ENCODE data around the gene MCM10. TPM values are rescaled to one million over a fixed set of nuclear protein-coding genes. Genes with fewer than 3 reads are reported as not detected.

MCM10 gene
- total RNA-seq, 2 donors from 2014 or later: 0.27 TPM; not detected in 1

DNA sequence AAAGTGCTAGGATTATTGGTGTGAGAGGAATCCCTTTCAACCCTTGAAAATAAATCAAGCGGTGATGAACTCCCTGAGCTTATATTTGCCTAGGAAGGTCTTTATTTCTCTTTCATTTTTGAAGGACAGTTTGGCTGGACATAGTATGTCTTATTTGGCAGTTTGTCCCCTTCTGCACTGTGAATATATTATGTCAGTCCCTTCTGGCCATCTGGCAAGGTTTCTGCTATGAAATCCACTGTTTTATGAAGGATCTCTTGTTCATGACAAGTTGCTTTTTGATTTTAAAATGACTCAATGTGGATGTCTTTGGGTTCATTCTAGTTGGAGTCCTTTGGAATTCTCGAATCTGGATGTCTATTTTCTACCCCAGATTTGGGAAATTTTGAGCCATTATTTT, 21.7 kb upstream of the MCM10 start:
- TF ChIP-seq, protein P1, sequence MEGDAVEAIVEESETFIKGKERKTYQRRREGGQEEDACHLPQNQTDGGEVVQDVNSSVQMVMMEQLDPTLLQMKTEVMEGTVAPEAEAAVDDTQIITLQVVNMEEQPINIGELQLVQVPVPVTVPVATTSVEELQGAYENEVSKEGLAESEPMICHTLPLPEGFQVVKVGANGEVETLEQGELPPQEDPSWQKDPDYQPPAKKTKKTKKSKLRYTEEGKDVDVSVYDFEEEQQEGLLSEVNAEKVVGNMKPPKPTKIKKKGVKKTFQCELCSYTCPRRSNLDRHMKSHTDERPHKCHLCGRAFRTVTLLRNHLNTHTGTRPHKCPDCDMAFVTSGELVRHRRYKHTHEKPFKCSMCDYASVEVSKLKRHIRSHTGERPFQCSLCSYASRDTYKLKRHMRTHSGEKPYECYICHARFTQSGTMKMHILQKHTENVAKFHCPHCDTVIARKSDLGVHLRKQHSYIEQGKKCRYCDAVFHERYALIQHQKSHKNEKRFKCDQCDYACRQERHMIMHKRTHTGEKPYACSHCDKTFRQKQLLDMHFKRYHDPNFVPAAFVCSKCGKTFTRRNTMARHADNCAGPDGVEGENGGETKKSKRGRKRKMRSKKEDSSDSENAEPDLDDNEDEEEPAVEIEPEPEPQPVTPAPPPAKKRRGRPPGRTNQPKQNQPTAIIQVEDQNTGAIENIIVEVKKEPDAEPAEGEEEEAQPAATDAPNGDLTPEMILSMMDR (IDR thresholded peaks at IDR 0.05): no peak
- DNase-seq (ENCODE audit: low spot score) (no peak), ATAC-seq (ENCODE audit: insufficient number of reproducible peaks, low FRiP score, low read depth) (no peak)
- Histone ChIP-seq H3K4me1 (ENCODE audit: control insufficient read depth in 1 of 2, low read depth in 2 of 2) (no peaks in the 10 kb centered on the region), H3K27ac (no peak overlapping the region), H3K36me3 (peaks cover 34% of the 10 kb centered on the region), H3K4me3 (no peak overlapping the region), H3K27me3 (replicated peaks; ENCODE audit: insufficient read depth) (no peaks in the 10 kb centered on the region), H3K9me3 (no peaks in the 10 kb centered on the region)

DNA sequence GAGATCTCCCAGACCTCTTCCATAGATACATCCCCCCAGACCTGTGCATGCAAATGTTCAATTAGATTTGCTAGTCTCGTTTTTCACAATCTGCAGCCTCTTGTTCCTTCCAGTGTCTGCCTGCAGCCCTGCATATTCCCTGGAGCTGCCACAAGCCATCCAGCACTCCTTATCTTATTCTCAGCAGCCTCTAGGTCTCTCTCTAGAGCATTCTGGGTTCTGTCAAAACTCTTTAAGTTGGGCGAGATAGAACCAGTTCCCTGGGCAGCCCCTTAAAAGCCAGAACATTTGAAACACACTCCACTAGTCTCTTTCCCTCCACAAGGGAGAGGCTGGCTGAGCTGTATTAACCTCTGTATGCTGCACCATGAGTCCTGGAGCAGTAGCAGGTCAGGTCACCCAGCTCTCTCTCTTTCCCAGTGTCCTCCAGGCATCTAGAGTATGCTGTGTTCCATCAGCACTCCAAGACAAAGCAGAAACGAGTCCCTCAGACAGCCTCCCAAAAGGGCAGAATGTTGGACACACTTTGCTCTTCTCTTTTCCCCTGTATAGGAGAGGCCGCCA, 20.6 kb upstream of the MCM10 start:
- no peaks in the 10 kb centered on the region for H3K4me1 ChIP-seq (ENCODE audit: control insufficient read depth in 1 of 2, low read depth in 2 of 2)
- H3K9me3 ChIP-seq: no peaks in the 10 kb centered on the region
- H3K27me3 ChIP-seq (replicated peaks; ENCODE audit: insufficient read depth): no peaks in the 10 kb centered on the region
- no peak overlapping the region for H3K27ac ChIP-seq
- TF ChIP-seq, protein P1 (IDR thresholded peaks at IDR 0.05): no peak
- ATAC-seq (ENCODE audit: insufficient number of reproducible peaks, low FRiP score, low read depth) (no peak), DNase-seq (ENCODE audit: low spot score) (no peak)
- H3K4me3 ChIP-seq: no peak overlapping the region
- peaks cover 23% of the 10 kb centered on the region for H3K36me3 ChIP-seq

DNA sequence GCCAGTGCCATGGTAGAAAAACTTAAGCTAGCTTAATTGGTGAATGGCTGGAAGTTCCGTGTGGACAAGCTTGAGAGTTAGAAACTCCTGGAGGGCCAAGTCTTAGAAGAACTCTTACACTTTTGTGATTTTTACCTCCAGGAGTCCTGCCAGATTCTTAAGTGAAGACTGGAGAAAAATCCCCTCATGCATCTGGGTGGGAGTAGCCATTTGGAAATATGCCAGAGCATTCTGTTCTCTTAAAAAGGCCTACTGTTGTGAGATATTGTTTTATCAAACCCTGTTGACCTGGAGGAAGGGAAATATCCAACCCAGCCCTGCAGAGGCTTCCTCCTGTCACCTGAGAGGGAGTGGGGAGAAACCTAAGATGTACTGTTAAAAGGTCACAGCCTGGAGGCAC, 17.6 kb upstream of the MCM10 start:
- no peaks in the 10 kb centered on the region for H3K4me1 ChIP-seq (ENCODE audit: control insufficient read depth in 1 of 2, low read depth in 2 of 2)
- ATAC-seq (ENCODE audit: insufficient number of reproducible peaks, low FRiP score, low read depth): no peak
- no peak overlapping the region for H3K27ac ChIP-seq
- TF ChIP-seq, protein P1 (IDR thresholded peaks at IDR 0.05): no peak
- H3K36me3 ChIP-seq: peaks cover 11% of the 10 kb centered on the region
- no peaks in the 10 kb centered on the region for H3K9me3 ChIP-seq
- H3K4me3 ChIP-seq: no peak overlapping the region
- no peak for DNase-seq (ENCODE audit: low spot score)
- H3K27me3 ChIP-seq (replicated peaks; ENCODE audit: insufficient read depth): no peaks in the 10 kb centered on the region

DNA sequence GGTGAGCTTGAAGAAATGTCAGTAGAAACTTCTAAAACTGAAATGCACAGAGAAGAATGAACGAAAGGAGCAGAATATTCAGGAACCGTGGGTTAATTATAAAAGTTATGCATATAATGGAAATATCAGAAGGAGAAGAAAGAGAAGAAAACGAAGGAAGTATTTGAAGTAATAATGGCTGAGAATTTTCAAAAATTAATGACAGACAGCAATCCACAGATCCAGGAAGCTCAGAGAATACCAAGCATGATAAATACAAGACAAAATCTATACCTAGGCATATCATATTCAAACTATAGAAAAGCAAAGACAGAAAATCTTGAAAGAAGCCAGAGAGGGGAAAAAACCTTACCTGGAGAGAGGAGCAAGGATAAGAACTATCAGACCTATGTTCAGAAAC, 16.5 kb upstream of the MCM10 start:
- H3K36me3 ChIP-seq: peaks cover 11% of the 10 kb centered on the region
- no peak overlapping the region for H3K27ac ChIP-seq
- DNase-seq (ENCODE audit: low spot score) (no peak), ATAC-seq (ENCODE audit: insufficient number of reproducible peaks, low FRiP score, low read depth) (no peak)
- H3K27me3 ChIP-seq (replicated peaks; ENCODE audit: insufficient read depth): no peaks in the 10 kb centered on the region
- H3K9me3 ChIP-seq: no peaks in the 10 kb centered on the region
- TF ChIP-seq, protein P1 (IDR thresholded peaks at IDR 0.05): no peak
- H3K4me1 ChIP-seq (ENCODE audit: control insufficient read depth in 1 of 2, low read depth in 2 of 2): no peaks in the 10 kb centered on the region
- H3K4me3 ChIP-seq: no peak overlapping the region

DNA sequence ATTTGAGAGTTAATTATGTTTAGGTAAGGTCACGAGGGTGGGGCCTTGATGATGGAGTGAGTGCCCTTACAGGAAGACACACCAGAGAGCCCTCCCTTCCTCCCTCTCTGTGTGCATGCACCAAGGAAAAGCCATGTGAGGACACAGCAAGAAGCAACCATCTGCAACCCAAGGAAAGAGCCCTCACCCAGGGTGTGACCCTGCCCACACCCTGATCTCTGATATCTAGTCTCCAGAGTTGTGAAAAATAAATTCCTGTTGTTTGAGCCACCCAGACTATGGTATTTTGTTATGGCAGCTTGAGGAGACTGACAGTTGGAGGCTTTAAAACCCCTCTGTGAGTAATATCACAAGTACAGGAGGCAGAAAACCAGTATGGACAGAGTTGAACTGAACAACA, 15.0 kb upstream of the MCM10 start:
- DNase-seq (ENCODE audit: low spot score): no peak
- no peak for ATAC-seq (ENCODE audit: insufficient number of reproducible peaks, low FRiP score, low read depth)
- Histone ChIP-seq H3K4me1 (ENCODE audit: control insufficient read depth in 1 of 2, low read depth in 2 of 2) (no peaks in the 10 kb centered on the region), H3K9me3 (no peaks in the 10 kb centered on the region), H3K27me3 (replicated peaks; ENCODE audit: insufficient read depth) (no peaks in the 10 kb centered on the region), H3K27ac (no peak overlapping the region), H3K36me3 (peaks cover 4% of the 10 kb centered on the region), H3K4me3 (no peak overlapping the region)
- TF ChIP-seq, protein P1 (IDR thresholded peaks at IDR 0.05): no peak
